Measurements from ENCODE around the gene CEP170.
"Not testable (repeated sequence)": the region's sequence is repeated elsewhere in the genome, so short reads cannot be mapped to it uniquely, and the experiment has no call there.

The CEP170 gene

DNA sequence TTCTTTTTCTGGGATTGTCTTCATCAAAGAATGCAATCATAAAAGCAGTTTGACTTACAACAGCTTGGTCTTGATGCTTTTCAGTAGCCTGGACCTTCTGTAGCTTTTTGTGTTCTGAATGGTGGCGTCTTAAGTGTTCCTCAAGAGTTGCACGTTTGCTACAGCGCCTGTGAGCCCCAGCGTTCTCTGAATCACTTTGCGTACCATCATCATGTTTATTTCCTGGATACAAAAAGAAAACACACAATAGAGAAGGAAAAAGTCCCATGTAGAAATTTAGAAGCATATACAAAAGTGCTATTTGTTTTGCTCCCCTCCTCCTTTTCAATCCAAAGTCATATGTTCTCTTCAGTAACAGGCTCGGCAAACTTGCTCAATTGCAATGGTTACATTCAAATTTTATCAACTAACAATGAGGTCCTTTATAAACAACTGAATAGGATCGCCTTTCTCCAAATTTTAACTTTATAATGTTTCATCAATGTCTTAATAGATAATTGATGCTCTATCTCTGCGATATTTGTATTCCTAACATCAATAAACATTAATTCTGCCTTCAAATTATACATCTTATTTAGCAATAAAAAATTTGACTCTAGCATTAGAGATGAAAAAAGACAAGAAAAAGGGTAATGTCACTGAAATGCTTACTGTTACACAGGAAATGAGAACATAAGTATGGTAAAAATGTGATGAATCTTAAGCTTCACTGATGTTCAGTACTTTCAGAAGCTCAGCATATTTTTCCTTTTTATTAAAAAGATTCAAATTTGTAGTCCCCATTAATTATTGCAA, 68.7 kb downstream of the CEP170 start:
- H3K27me3 Mint-ChIP-seq; H3K27ac Mint-ChIP-seq; H3K4me3 Mint-ChIP-seq; H3K9me3 Mint-ChIP-seq (ENCODE audit: low read depth); H3K4me1 Mint-ChIP-seq (ENCODE audit: low read depth): not testable (repeated sequence)
- peaks cover 18% of the 10 kb centered on the region for H3K36me3 Mint-ChIP-seq

- not testable (repeated sequence) for H3K27ac Mint-ChIP-seq; H3K4me3 Mint-ChIP-seq; H3K9me3 Mint-ChIP-seq (ENCODE audit: low read depth); H3K4me1 Mint-ChIP-seq (ENCODE audit: low read depth); H3K27me3 Mint-ChIP-seq
- H3K36me3 Mint-ChIP-seq: peaks cover 16% of the 10 kb centered on the region
Observed at GRCh38 chr1:243184787-243185186, 70.3 kb downstream of the CEP170 start.

DNA sequence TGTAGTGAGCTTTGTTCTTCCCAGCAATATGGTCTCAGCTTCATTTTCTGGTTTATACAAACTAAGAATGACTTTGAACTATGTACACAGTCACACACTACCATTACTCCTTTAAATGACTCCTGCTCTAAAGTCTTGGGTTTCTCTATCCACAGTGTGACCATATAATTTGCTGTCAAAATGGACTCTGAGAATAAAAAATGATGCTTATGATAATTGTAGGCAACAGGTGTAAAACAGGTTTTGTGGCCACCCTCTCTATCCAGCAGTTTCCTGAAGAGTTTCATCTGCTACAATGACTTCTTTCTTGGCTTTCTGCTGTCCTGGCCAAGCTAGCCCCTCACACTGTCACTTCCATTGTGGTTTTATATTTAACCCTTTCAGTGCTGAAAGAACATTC, 71.4 kb downstream of the CEP170 start:
- Mint-ChIP-seq H3K36me3 (peaks cover 19% of the 10 kb centered on the region), H3K4me1 (ENCODE audit: low read depth) (peaks cover 11% of the 10 kb centered on the region)
- not testable (repeated sequence) for H3K27me3 Mint-ChIP-seq; H3K9me3 Mint-ChIP-seq (ENCODE audit: low read depth); H3K27ac Mint-ChIP-seq; H3K4me3 Mint-ChIP-seq

DNA sequence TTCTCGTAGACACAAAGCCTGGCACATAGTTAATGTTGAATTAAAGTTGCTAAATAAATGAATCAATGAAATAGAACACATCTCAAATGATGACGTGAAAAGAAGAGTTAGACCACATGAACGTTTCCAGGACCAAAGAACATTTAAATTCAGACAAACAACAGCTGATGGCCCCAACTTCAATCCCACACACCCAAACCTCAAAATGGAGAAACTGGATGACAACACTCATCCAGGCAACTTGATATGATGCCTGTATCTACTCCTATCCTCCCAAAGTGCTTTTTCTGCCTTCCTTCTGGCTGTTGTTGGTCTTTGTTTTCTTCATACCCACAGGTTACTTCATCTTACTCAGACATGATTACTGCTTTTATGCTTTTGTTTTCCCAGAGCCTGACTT, 71.9 kb downstream of the CEP170 start:
- not testable (repeated sequence) for H3K4me3 Mint-ChIP-seq; H3K9me3 Mint-ChIP-seq (ENCODE audit: low read depth); H3K27me3 Mint-ChIP-seq; H3K27ac Mint-ChIP-seq
- Mint-ChIP-seq H3K36me3 (peaks cover 19% of the 10 kb centered on the region), H3K4me1 (ENCODE audit: low read depth) (peaks cover 11% of the 10 kb centered on the region)

GRCh38 chr1:243179720-243180119, 75.4 kb downstream of the CEP170 start:
- peaks cover 9% of the 10 kb centered on the region for H3K36me3 Mint-ChIP-seq
- H3K9me3 Mint-ChIP-seq (ENCODE audit: low read depth): no peaks in the 10 kb centered on the region
- H3K27ac Mint-ChIP-seq: peak overlapping the region; percentile 2
- no peak overlapping the region for H3K4me3 Mint-ChIP-seq
- peaks cover 11% of the 10 kb centered on the region for H3K4me1 Mint-ChIP-seq (ENCODE audit: low read depth)
- H3K27me3 Mint-ChIP-seq: no peaks in the 10 kb centered on the region

- H3K27ac Mint-ChIP-seq; H3K4me3 Mint-ChIP-seq; H3K9me3 Mint-ChIP-seq (ENCODE audit: low read depth); H3K27me3 Mint-ChIP-seq: not testable (repeated sequence)
- Mint-ChIP-seq H3K4me1 (ENCODE audit: low read depth) (peaks cover 11% of the 10 kb centered on the region), H3K36me3 (peaks cover 11% of the 10 kb centered on the region)
Observed at GRCh38 chr1:243177792-243178191, 77.3 kb downstream of the CEP170 start.

DNA sequence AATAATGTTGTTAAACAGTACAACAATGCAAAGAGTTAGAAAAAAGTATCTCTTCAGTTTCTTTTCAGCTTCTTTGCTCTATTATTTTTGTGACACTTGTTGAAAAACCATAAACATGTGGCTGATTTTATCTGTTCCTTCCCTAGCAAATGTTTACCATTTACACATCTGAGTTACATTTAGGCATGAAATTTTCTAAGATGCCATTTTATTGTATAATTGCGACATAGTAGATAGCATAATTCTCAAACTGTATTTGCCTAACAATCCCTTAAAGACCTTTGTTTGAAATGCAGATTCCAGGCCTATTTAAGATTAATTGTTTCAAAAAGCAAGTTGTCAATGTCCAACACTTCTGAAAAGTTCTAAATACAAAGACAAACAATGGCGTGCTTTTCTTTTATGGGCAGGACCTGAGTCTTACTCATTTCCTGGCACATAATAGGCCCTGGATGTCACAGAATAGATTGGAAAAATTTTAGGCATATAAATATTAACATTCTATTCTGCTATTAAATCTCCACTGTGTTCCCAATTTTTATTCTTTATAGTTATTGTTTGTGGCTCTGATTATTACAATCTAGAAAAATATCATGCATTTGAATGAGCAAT, 81.2 kb downstream of the CEP170 start:
- not testable (repeated sequence) for H3K27ac Mint-ChIP-seq; H3K4me3 Mint-ChIP-seq; H3K36me3 Mint-ChIP-seq; H3K4me1 Mint-ChIP-seq (ENCODE audit: low read depth); H3K27me3 Mint-ChIP-seq; H3K9me3 Mint-ChIP-seq (ENCODE audit: low read depth)

DNA sequence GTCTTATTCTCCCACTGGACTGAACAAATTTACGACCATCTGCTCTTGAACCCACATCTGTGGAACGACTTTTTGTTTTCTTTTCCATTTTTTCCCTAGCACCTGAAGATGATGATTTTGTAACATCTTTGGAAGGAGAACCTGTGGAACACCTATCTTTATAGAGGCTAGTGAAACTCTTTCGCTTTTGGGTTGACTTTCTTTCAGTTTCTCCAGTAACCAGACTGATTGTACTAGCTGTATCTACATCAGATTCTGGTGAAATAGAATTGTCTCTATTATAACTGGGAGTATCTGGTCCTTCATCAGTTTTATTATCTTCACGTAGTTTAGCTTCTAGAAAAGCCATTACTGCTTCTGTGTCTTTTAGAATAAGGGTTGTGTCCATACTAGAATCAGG, 90.2 kb downstream of the CEP170 start:
- H3K27me3 Mint-ChIP-seq; H3K4me3 Mint-ChIP-seq; H3K9me3 Mint-ChIP-seq (ENCODE audit: low read depth); H3K36me3 Mint-ChIP-seq; H3K27ac Mint-ChIP-seq; H3K4me1 Mint-ChIP-seq (ENCODE audit: low read depth): not testable (repeated sequence)

GRCh38 chr1:243150906-243151305, 104.2 kb downstream of the CEP170 start:
- H3K27ac Mint-ChIP-seq, H3K27me3 Mint-ChIP-seq: not testable (repeated sequence)
- peaks cover 14% of the 10 kb centered on the region for H3K36me3 Mint-ChIP-seq

GRCh38 chr1:243149120-243149519, 106.0 kb downstream of the CEP170 start:
- H3K36me3 Mint-ChIP-seq: peaks cover 10% of the 10 kb centered on the region
- H3K27ac Mint-ChIP-seq; H3K27me3 Mint-ChIP-seq; H3K4me1 Mint-ChIP-seq (ENCODE audit: low read depth); H3K9me3 Mint-ChIP-seq (ENCODE audit: low read depth); H3K4me3 Mint-ChIP-seq: not testable (repeated sequence)

More at GRCh38 chr1:243150906-243151305, 104.2 kb downstream of the CEP170 start:
- H3K4me1 Mint-ChIP-seq (ENCODE audit: low read depth); H3K9me3 Mint-ChIP-seq (ENCODE audit: low read depth); H3K4me3 Mint-ChIP-seq: not testable (repeated sequence)

DNA sequence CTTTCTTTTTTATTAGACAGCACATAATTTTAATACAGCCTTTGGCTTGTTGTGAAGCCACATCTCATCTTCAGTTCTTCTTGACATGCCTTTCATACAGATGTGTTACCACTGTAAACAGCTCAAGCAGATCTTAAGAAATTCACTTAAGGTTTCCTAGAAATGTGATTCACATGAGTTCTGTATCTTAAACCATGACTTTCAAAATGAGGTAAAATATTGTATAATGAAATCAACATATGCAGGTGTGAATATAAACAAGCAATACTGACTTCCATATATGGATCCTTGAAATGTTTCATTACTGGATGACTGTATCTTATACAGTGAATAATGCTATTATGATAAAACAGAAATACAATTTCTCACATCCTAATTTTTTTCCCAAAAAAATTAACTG, 107.7 kb downstream of the CEP170 start:
- not testable (repeated sequence) for H3K4me1 Mint-ChIP-seq (ENCODE audit: low read depth); H3K4me3 Mint-ChIP-seq; H3K36me3 Mint-ChIP-seq; H3K27ac Mint-ChIP-seq; H3K27me3 Mint-ChIP-seq; H3K9me3 Mint-ChIP-seq (ENCODE audit: low read depth)

GRCh38 chr1:243140498-243140897, 114.6 kb downstream of the CEP170 start:
- H3K36me3 Mint-ChIP-seq; H3K4me3 Mint-ChIP-seq; H3K27me3 Mint-ChIP-seq; H3K9me3 Mint-ChIP-seq (ENCODE audit: low read depth); H3K27ac Mint-ChIP-seq; H3K4me1 Mint-ChIP-seq (ENCODE audit: low read depth): not testable (repeated sequence)

- not testable (repeated sequence) for H3K9me3 Mint-ChIP-seq (ENCODE audit: low read depth); H3K27me3 Mint-ChIP-seq; H3K36me3 Mint-ChIP-seq; H3K27ac Mint-ChIP-seq; H3K4me3 Mint-ChIP-seq
- H3K4me1 Mint-ChIP-seq (ENCODE audit: low read depth): peaks cover 13% of the 10 kb centered on the region
Observed at GRCh38 chr1:243122876-243123409, 132.1 kb downstream of the CEP170 start.

DNA sequence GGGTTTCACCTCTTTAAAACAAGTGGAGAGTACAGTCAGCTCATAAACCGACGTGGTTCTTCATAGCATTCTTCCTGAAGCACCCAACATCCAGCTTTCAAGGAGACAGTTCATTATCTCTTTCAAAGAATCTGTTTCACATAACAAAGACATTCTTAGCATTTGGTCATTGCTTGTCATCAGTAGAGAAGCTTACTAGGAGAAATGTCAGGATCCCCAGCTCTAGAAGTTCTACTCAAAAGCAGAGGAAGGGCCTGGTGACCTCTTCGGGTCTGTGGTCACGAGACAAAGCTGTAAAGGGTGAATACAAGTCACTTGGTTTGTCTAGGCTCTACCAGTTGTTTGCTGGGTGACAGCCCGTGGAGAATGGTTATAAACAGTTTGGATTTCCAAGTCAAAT, 133.1 kb downstream of the CEP170 start:
- not testable (repeated sequence) for H3K36me3 Mint-ChIP-seq; H3K27me3 Mint-ChIP-seq; H3K9me3 Mint-ChIP-seq (ENCODE audit: low read depth); H3K27ac Mint-ChIP-seq; H3K4me3 Mint-ChIP-seq
- H3K4me1 Mint-ChIP-seq (ENCODE audit: low read depth): peaks cover 13% of the 10 kb centered on the region

DNA sequence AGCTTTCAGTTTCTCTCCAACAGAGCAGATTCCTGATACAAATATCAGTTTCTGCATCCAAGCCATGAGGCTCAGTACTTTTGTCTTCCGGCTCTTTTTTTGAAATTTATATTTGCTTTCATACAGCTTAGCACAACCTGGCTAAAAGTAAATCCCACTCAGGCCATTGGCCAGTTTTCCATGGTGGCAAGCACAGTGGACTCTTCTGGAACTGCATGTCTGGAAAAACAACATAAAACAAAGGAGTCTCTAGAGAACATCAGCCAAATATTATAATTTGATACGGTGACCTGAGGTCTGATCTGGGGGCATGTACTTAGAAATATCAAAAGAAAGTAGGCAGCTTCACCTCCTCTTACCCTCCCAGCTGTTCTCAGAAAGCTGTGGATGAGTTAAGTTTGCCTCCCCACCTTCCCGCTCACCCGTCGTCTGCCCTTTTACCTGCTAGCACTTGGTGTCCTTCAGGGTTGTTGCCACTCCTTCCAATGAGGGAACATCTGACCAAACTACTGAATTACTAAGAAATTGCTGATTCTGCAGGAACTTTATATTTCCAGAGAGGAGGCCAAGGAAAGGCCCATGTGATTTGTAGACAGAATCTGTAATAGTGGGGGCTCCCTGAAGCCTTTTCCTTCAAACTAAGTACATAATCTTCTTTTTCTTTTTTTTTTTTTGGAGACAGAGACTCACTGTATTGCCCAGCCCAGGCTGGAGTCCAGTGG, 136.3 kb downstream of the CEP170 start:
- not testable (repeated sequence) for H3K36me3 Mint-ChIP-seq; H3K27me3 Mint-ChIP-seq; H3K9me3 Mint-ChIP-seq (ENCODE audit: low read depth); H3K4me3 Mint-ChIP-seq; H3K27ac Mint-ChIP-seq
- peaks cover 12% of the 10 kb centered on the region for H3K4me1 Mint-ChIP-seq (ENCODE audit: low read depth)

Measured in activated naive CD8-positive, alpha-beta T cell (primary cell).